ENCODE results near the gene RASAL2.

DNA sequence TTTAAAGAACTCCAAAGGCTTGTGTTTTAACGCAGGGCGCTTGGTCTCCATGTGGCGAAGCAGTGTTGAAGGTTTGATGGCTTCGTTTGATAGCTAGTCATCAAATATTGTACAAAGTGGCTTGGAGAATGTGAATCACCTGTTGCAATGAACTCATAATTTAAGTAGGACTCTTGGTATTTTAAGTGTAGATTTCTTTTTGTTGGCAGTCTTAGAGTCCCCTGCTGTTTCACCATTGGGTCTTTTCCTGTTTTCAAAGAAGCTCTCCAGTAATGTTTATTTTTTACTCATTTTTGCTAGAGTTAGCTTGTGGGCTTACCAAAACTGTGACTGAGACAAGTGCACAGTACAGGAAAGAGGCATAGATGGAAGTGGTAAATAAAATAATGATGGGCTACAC, 26.2 kb downstream of the RASAL2 start:
- TF ChIP-seq CTCF (IDR thresholded peaks at IDR 0.05) (no peak), POLR2AphosphoS5 (IDR thresholded peaks at IDR 0.05) (no peak), POLR2A (IDR thresholded peaks at IDR 0.05) (no peak)
